HEK293 (cell line): ENCODE measurements around the gene PPP1R9B.

Experiments used
- ATF2 ChIP-seq: fragments of 450-650 bp; formaldehyde crosslinking; IDR thresholded peaks from 2 replicates; pipeline ENCODE4 v1.5.1; 2016; ENCODE audit warnings: missing biosample characterization, missing genetic modification characterization, low read depth
- CTCF ChIP-seq: fragments of 450-650 bp; formaldehyde crosslinking; IDR thresholded peaks from 2 replicates; pipeline ENCODE4 v1.5.1; 2016; ENCODE audit warnings: missing biosample characterization, missing genetic modification characterization
- ZBTB17 ChIP-seq: fragments of 450-650 bp; formaldehyde crosslinking; IDR thresholded peaks from 2 replicates; pipeline ENCODE4 v1.5.1; 2016; ENCODE audit warnings: missing biosample characterization, missing genetic modification characterization
- ZNF24 ChIP-seq: fragments of 450-650 bp; formaldehyde crosslinking; IDR thresholded peaks from 2 replicates; pipeline ENCODE4 v1.5.1; 2016; ENCODE audit warnings: missing biosample characterization, missing genetic modification characterization
- ZNF530 ChIP-seq: fragments of 450-650 bp; formaldehyde crosslinking; IDR thresholded peaks from 2 replicates; pipeline ENCODE4 v1.5.1; 2016; ENCODE audit warnings: low read depth, missing biosample characterization, missing genetic modification characterization
- TF ChIP-seq, protein P1 (sequence below): fragments of 450-650 bp; formaldehyde crosslinking; IDR thresholded peaks from 2 replicates; pipeline ENCODE4 v1.5.1; 2017; ENCODE audit warnings: missing biosample characterization, missing genetic modification characterization

DNA sequence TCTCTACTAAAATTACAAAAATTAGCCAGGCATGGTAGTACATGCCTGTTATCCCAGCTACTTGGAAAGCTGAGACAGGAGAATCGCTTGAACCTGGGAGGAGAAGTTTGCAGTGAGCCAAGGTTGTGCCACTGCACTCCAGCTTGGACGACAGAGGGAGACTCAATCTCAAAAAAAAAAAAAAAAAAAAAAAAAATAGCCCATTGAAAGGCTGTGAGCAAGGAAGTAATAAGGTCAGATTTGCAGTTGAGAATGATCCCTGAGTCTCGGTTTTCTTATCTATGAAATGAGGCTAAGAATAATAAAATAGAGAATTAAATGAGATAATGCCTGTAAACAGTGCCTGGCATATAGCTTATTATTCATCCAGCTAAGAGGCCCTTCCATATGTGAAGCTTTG is 56.7 kb downstream of the PPP1R9B start:
- TF ChIP-seq ZNF24 (tag by site-specific recombination) (no peak), CTCF (tag by site-specific recombination) (no peak), ZNF530 (tag by site-specific recombination) (no peak), ATF2 (tag by site-specific recombination) (no peak), ZBTB17 (no peak)
- TF ChIP-seq, protein P1, sequence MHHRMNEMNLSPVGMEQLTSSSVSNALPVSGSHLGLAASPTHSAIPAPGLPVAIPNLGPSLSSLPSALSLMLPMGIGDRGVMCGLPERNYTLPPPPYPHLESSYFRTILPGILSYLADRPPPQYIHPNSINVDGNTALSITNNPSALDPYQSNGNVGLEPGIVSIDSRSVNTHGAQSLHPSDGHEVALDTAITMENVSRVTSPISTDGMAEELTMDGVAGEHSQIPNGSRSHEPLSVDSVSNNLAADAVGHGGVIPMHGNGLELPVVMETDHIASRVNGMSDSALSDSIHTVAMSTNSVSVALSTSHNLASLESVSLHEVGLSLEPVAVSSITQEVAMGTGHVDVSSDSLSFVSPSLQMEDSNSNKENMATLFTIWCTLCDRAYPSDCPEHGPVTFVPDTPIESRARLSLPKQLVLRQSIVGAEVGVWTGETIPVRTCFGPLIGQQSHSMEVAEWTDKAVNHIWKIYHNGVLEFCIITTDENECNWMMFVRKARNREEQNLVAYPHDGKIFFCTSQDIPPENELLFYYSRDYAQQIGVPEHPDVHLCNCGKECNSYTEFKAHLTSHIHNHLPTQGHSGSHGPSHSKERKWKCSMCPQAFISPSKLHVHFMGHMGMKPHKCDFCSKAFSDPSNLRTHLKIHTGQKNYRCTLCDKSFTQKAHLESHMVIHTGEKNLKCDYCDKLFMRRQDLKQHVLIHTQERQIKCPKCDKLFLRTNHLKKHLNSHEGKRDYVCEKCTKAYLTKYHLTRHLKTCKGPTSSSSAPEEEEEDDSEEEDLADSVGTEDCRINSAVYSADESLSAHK, result no peak
